Fibroblast of lung (primary cell): ENCODE data around the gene ANAPC16.

ENCODE experiments used
- EZH2 ChIP-seq: IDR thresholded peaks from 2 replicates; pipeline ENCODE4 v1.5.1; 2012; ENCODE audit warnings: low read length, control low read depth, mild to moderate bottlenecking; ENCODE audit errors: missing control alignments
- TF ChIP-seq, protein P1 (sequence below), 2 donors: IDR thresholded peaks in 1 of 2; conservative IDR thresholded peaks in 1 of 2; 1 replicate in 1 of 2; 2 replicates in 1 of 2; pipeline ENCODE4 v1.5.1; 2011 to 2012; ENCODE audit warnings: low read length in 2 of 2, control low read depth in 1 of 2, inconsistent platforms in 1 of 2, low read depth in 1 of 2, mild to moderate bottlenecking in 1 of 2

DNA sequence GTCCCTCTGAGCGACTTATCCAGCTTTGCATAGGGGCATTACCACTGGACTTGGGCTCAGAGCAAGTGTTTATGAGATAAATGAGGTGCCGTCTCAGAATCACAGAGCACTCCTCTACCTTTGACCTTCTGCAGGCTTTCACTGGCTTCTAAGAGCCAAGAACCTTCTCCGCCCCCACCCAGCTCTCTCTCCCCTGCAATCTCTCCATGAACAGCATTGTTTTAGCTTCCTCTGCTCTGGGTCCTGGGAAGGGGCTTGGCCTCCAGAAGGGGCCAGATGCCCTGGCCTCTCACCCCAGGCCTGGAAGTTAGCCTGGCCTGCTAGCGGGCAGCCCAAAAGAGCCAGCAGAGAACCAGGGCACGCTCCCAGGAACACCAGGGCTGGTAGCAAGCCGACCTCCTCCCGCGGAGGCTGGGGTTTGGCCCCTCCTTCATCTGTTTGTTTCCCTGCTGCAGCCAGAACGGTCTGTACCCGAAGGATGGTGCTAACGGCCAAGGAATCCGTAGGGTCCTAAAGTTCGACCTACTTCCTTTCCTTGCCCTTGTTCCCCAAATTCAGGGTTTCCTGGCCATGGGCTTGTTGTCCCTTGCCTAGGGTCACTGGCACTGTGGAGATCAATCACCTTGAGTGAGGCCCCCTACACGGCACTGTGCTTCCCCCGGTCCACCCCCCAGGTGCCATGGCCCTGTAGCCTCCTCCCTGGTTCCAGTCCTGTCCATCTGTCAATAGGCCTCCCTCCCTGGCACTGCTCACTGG is 39.2 kb downstream of the ANAPC16 start:
- TF ChIP-seq, protein P1, sequence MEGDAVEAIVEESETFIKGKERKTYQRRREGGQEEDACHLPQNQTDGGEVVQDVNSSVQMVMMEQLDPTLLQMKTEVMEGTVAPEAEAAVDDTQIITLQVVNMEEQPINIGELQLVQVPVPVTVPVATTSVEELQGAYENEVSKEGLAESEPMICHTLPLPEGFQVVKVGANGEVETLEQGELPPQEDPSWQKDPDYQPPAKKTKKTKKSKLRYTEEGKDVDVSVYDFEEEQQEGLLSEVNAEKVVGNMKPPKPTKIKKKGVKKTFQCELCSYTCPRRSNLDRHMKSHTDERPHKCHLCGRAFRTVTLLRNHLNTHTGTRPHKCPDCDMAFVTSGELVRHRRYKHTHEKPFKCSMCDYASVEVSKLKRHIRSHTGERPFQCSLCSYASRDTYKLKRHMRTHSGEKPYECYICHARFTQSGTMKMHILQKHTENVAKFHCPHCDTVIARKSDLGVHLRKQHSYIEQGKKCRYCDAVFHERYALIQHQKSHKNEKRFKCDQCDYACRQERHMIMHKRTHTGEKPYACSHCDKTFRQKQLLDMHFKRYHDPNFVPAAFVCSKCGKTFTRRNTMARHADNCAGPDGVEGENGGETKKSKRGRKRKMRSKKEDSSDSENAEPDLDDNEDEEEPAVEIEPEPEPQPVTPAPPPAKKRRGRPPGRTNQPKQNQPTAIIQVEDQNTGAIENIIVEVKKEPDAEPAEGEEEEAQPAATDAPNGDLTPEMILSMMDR (conservative IDR thresholded peaks at IDR 0.05 in 1 of 2, IDR thresholded peaks at IDR 0.05 in 1 of 2; ENCODE audit: low read depth in 1 of 2, low read length in 2 of 2), result no peak
- no peak for TF ChIP-seq EZH2
